ENCODE results near the gene CYP4V2.

GRCh38 chr4:186204686-186205085 lies 13.3 kb downstream of the CYP4V2 start:
- TF ChIP-seq CTCF (IDR thresholded peaks at IDR 0.05) (no peak), POLR2A (IDR thresholded peaks at IDR 0.05) (no peak)
